ENCODE measurements around the gene PRKAR1B.

Gene PRKAR1B

DNA sequence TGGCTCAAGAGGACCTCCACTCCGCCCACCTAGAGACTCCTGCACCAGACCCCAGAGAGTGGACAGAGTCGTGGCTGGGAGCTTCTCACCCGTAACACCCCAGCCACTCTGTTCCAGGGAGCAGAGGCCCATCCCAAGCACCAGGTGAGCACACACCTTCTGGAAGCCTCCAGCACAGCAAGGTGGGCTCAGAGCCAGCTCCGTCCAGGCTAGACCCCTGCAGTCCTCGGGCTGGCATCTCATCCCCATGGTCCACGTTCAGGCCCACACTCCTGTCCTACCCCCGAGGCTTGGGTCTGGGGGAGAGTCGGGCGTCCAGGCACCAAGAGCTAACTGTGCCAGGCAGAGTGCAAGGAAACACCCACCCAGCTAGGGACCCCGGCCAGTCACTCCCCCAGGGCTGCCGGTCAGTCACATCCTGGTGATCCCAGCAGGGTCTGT lies 220.7 kb downstream of the PRKAR1B start:
- Histone ChIP-seq H3K9me3 (no peaks in the 10 kb centered on the region), H3K4me1 (ENCODE audit: control insufficient read depth in 1 of 2, insufficient read depth in 1 of 2, low read depth in 1 of 2, low read length in 1 of 2) (no peaks in the 10 kb centered on the region), H3K27ac (no peak overlapping the region), H3K36me3 (no peaks in the 10 kb centered on the region), H3K27me3 (no peaks in the 10 kb centered on the region), H3K4me3 (ENCODE audit: low read depth in 1 of 2, low read length in 1 of 2) (no peak overlapping the region)
- TF ChIP-seq, protein P1, sequence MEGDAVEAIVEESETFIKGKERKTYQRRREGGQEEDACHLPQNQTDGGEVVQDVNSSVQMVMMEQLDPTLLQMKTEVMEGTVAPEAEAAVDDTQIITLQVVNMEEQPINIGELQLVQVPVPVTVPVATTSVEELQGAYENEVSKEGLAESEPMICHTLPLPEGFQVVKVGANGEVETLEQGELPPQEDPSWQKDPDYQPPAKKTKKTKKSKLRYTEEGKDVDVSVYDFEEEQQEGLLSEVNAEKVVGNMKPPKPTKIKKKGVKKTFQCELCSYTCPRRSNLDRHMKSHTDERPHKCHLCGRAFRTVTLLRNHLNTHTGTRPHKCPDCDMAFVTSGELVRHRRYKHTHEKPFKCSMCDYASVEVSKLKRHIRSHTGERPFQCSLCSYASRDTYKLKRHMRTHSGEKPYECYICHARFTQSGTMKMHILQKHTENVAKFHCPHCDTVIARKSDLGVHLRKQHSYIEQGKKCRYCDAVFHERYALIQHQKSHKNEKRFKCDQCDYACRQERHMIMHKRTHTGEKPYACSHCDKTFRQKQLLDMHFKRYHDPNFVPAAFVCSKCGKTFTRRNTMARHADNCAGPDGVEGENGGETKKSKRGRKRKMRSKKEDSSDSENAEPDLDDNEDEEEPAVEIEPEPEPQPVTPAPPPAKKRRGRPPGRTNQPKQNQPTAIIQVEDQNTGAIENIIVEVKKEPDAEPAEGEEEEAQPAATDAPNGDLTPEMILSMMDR (IDR thresholded peaks at IDR 0.05) = no peak

DNA sequence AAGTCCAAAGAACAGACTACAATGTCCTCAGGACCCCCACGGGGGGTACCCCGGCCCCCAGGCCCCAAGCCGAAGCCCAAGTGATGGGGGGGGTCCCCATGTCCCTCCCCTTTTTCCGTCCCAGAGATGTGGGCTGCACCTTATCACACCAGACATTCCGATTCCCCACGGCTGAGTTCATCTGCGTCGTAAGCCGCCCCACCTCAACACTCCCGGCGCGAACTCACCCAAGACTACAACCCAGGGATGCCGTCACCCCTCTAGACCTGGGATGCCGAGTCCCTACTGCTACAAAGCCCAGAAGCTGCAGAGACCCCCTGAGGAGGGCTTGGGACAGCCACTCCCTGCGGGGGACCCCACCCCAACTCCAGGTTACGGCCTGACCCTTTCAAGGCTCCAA lies 221.9 kb downstream of the PRKAR1B start:
- Histone ChIP-seq H3K4me1 (ENCODE audit: control insufficient read depth in 1 of 2, insufficient read depth in 1 of 2, low read depth in 1 of 2, low read length in 1 of 2) (no peaks in the 10 kb centered on the region), H3K4me3 (ENCODE audit: low read depth in 1 of 2, low read length in 1 of 2) (no peak overlapping the region), H3K27ac (no peak overlapping the region), H3K36me3 (no peaks in the 10 kb centered on the region), H3K27me3 (no peaks in the 10 kb centered on the region), H3K9me3 (no peaks in the 10 kb centered on the region)
- TF ChIP-seq, protein P1 (IDR thresholded peaks at IDR 0.05) = no peak

DNA sequence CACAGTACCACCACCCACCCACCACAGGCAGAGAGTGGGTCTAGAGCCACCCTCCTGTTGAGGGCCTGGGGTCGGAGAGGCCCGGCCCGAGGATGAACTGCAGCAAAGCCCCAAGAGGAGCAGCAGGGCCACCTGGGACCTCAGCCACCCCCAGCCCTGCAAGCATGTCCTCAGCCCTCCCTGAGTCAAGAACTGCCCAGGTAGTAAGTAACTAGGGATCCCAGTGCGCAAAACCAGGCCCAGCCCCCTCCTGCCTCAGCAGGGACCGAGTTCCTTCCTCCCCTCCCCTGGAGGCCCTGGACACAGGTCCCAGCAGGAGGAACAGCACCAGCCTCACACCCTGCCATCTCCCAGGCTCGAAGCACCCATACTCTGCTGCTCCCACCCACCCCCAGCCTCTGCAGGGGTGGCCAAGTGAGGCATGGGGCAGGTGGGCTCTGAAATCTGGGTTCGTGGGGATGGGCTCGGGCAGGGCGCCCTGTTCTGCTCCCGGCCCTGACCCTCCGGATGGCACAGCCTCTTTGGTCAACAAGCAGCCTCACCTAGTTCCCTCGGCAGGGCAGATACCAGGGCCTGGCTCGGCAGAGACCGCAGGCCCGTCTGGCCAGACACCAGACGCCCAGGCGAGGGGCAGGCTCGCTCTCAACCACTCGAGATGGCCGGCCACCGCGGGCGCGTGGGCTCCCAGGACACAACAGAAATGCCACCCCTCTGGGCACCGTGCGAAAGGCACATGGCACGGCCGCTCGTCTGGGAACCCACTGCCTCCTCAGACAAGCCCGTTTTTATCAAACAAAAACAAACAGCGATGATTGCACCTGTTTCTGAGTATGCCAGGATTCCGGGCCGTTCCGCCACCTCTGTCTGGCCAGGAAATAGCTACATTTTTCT lies 222.6 kb downstream of the PRKAR1B start:
- TF ChIP-seq, protein P1 (IDR thresholded peaks at IDR 0.05) = no peak
- H3K36me3 ChIP-seq = no peaks in the 10 kb centered on the region
- no peaks in the 10 kb centered on the region for H3K27me3 ChIP-seq
- no peak overlapping the region for H3K27ac ChIP-seq
- H3K9me3 ChIP-seq = no peaks in the 10 kb centered on the region
- no peak overlapping the region for H3K4me3 ChIP-seq (ENCODE audit: low read depth in 1 of 2, low read length in 1 of 2)
- no peaks in the 10 kb centered on the region for H3K4me1 ChIP-seq (ENCODE audit: control insufficient read depth in 1 of 2, insufficient read depth in 1 of 2, low read depth in 1 of 2, low read length in 1 of 2)

DNA sequence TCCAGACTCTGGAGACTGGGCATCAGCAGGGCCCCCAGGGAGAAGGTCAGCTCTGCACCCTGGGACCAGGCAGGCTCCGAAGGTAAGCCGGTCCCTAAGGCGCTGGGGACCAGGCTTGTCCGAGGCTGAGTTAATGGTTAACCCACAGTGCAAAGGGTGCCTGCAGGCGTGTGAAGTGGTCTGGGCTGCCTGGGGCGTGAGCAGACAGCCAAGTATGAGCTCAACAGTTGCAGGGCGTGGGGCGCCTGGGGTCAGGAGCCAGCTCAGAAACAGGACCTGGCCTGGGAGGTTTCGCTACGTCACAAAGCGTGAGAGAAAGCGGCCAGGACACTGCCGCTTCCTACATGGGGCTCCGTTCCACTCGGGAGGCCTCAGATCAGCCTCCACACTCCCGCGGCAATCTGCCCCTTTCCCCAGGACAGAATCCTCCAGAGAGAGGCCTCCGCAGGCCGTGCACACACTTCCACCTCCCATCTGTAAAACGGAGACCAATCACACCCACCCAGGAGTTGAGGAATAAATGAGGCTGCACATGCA lies 223.4 kb downstream of the PRKAR1B start:
- Histone ChIP-seq H3K4me3 (ENCODE audit: low read depth in 1 of 2, low read length in 1 of 2) (no peak overlapping the region), H3K36me3 (no peaks in the 10 kb centered on the region), H3K27ac (no peak overlapping the region), H3K27me3 (no peaks in the 10 kb centered on the region), H3K4me1 (ENCODE audit: control insufficient read depth in 1 of 2, insufficient read depth in 1 of 2, low read depth in 1 of 2, low read length in 1 of 2) (no peaks in the 10 kb centered on the region), H3K9me3 (no peaks in the 10 kb centered on the region)
- TF ChIP-seq, protein P1 (IDR thresholded peaks at IDR 0.05) = no peak

DNA sequence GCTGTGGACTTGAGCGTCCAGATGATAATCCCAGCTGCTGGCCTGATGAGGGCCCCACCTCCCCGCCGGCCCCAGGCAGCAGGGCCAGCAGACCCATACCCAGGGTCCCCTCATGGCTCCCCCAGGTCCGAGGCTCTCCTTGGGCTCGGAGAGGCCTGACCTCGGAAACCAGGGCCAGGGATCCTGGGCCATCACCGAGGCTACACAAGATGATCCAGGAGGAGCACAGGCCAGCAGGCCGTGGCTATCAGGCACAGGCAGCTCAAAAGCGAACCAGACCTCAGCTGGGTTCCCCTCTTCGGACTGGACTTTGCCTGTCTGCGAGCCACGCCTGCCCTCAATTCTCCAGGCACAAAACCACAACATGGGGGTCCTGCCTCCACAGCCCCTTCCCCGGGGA lies 224.8 kb downstream of the PRKAR1B start:
- Histone ChIP-seq H3K36me3 (no peaks in the 10 kb centered on the region), H3K27me3 (no peaks in the 10 kb centered on the region), H3K4me3 (ENCODE audit: low read depth in 1 of 2, low read length in 1 of 2) (no peak overlapping the region), H3K27ac (no peak overlapping the region), H3K9me3 (no peaks in the 10 kb centered on the region), H3K4me1 (ENCODE audit: control insufficient read depth in 1 of 2, insufficient read depth in 1 of 2, low read depth in 1 of 2, low read length in 1 of 2) (no peaks in the 10 kb centered on the region)
- TF ChIP-seq, protein P1 (IDR thresholded peaks at IDR 0.05) = no peak

Measured in neutrophil (primary cell).